ENCODE measurements around the gene LARP4B.

GRCh38 chr10:853017-853416 lies 78.5 kb downstream of the LARP4B start:
- TF ChIP-seq CTCF (optimal IDR thresholded peaks at IDR 0.05 in 1 of 3, IDR thresholded peaks at IDR 0.05 in 1 of 3, conservative IDR thresholded peaks at IDR 0.05 in 1 of 3; ENCODE audit: extremely low read depth in 1 of 3, insufficient read depth in 2 of 3, low read length in 3 of 3) (no peak), EZH2 (IDR thresholded peaks at IDR 0.05; ENCODE audit: low read length) (no peak)
